ENCODE data around the gene MAD1L1.
A peak's percentile ranks its signal among the peaks of the same experiment; 100 is the strongest.
"Not testable (repeated sequence)": the region's sequence is repeated elsewhere in the genome, so short reads cannot be mapped to it uniquely, and the experiment has no call there.

The MAD1L1 gene

DNA sequence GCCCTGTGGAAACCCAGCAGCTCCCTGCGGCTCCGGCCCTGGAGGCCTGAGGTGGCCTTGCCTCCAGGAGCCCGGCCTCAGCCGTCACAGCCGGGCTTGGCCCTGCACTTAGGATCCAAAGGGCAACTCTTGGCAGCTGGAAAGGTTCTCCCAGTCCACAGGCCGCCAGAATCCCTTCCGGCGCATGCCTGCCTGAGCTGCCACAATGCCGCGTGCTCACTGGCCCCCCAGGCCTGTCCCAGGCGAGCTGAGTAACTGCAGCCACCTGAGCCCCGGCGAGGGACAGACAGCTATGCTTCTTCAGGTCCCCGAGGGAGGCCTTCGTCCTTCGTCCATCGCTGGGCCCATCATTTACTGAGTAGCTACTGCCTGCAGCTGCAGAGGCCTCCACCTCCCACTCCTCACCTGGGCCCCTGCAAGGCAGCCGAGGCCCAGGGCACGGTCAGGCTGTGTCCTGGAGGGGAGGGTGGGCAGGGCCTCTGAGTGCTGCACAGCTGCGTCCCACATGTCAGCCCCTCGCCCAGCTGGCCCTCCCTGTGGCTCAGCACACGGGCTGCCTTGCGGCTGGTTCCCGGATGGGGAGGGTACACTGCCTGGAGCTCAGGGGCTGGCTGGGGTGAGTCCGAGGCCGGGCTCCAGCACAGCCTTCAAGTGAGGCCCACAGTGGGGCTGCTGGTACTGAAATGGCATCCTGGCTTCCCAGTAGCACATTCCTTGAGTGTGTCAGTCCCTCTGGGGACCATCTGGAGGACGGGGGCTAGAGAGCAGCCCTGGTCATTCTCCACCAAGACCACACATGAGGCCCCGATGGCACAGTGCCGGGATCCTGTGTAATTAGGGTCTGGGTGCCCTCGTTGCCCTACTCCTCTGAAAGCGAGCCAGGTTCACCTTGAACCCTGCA, 390.2 kb downstream of the MAD1L1 start:
- no peak for DNase-seq (ENCODE audit: low read depth in 2 of 2)

DNA sequence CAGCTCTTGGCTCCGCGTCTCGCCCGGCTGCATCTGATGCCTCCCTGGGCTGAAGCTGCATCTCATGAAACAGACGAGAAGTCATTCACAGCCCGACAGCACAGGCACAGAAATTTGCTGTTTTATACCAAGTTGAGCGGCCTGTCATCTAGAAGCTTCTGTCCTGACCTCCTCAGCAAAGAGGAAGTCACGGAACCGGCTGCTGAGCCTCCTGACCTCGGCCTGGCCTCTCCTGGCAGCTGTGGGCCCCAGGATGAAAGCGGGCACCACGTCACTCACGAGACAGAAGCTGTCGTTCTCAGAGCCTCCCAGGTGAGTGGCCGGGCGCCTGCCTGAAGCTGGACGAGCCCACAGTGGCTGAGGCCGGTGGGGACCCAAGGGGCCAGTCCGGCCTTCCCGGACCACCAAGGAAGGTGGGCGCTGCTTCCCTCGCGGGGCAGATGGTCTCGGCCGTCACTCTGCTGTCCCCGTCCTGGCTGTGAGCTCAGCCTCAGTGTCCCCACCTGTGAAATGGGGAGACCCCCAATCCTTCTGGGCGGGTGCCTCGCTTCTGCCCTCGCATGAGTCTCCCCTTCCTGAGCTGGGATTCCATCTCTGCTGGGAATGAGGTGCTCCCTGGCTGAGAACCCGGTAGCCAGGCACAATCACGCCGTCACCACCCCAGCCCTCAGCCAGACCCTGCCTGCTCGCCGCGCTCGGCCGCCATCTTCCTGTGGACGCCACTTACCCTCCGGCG, 391.3 kb downstream of the MAD1L1 start:
- not testable (repeated sequence) for DNase-seq (ENCODE audit: low read depth in 2 of 2)

- DNase-seq (ENCODE audit: low read depth in 2 of 2) = not testable (repeated sequence)
Measured at GRCh38 chr7:1840744-1841143, 392.0 kb downstream of the MAD1L1 start.

DNA sequence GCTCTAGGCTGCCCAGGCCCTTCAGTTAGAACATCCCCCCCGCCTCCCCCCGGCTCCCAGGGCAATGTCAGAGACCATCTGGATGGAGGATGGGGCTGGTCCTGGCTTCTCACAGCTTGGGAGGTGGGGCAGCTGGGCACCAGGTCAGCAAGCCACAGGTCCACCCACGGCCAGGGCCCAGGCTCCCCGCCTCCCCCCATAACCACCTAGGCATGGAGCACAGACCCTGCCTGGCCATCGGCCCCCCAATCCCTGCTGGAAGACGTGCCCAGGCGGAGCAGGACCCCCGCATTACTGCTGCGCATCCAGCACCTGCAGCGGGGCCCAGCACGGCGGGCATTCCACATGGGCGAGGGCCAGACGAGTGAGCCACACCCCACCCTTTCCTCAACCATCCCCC, 393.0 kb downstream of the MAD1L1 start:
- DNase-seq (ENCODE audit: low read depth in 2 of 2) = no peak

DNA sequence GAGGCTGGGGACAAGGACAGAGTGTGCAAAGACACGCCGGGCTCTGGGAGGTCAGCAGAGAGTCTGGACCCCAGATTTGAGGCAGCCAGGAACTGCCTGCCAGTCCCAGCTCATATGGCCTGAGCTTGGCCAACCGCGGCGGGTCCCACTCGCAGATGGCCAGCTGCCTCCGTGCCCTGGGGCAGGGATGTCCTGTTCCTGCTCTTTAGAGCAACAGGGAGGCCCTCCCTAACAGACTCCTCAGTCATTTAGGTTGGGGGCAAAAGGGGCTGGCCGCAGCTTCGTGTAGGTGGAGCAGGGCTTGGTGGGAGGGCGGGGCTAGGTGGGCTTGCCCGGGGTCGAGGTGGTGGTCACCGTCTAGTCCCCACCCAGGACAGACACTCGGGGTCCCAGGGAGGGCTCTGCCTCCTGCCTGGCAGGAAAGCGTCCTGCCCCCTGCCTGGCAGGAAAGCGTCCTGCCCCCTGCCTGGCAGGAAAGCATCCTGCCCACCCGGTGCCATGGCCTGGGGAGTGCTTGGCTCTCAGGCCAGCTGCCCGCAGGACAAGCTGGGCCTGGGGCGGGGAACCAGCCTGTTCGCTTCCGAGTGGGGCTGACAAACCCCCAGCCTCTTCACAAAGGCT, 393.7 kb downstream of the MAD1L1 start:
- DNase-seq (ENCODE audit: low read depth in 2 of 2) = not testable (repeated sequence)

GRCh38 chr7:1838544-1838872, 394.2 kb downstream of the MAD1L1 start:
- not testable (repeated sequence) for DNase-seq (ENCODE audit: low read depth in 2 of 2)

DNA sequence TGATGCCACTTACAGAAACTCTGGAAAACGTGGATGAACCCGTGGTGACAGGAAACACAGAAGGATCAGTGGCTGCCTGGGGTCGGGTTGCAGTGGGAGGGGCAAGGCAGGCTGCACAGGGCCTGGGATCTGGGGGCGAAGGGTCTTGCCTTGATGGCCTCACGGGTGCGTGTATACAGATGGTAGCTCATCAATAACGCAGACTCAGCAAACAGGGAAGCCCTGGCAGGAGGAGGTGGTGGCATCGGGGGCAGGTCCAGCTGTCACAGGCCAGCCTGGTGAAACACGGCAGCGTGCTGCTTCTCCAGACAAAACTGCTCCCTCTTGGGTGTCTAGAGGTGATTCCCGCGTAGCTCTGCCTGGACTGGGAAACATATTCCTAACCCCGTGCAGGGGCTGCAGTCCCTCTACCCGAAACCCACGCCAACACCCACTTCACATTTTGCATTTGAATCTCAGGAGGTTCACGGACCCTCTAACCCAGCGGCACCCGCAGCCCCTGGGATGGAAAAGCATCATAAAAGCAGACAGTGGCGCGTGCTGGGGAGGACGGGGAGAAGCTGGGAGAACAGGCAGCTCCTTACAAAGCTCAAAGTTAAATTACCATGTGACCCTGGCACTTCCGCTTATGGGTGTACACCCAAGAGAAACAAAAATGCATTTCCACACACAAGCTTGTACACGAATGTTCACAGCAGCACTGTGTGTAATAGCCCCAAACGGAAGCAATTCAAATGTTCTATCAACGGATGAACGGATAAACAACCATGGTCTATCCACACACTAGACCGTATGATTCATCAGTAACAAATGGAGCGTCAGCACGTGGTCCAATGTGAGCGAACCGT, 394.8 kb downstream of the MAD1L1 start:
- DNase-seq (ENCODE audit: low read depth in 2 of 2) = not testable (repeated sequence)

- DNase-seq (ENCODE audit: low read depth in 2 of 2) = not testable (repeated sequence)
Measured at GRCh38 chr7:1831933-1832535, 400.7 kb downstream of the MAD1L1 start.

DNA sequence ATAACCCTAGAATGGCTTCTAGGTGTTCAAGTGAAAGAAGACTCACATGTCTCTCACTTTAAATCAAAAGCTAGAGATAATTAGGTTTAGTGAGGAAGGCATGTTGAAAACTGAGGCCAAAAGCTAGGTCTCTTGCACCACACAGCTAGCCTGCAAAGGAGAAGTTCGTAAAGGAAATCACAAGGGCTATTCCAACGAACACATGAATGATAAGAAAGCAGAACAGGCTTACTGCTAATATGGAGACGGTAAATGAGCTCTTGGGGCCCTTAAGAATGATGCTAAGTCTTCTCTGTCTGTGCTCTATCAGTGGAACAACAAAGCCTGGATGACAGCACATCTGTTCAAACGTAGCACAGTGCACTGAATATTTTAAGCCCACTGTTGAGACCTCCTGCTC, 401.3 kb downstream of the MAD1L1 start:
- not testable (repeated sequence) for DNase-seq (ENCODE audit: low read depth in 2 of 2)

DNA sequence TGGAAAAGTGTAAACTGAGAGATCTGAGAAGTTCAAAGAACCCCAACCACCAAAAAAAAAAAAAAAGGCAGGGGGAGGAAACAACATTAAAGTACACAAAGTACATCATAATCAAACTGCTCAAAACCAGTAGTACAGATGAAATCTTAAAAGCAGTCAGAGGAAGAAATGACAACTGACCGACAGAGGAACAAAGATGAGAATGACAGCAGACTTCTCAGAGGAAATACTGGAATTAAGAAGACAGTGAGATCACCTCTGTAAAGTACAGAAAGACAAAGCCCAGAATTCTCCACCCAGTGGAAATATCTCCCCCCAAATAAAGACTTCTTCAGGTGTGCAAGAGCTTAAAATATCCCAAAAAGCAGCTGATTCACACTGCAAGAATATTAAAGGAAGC, 403.1 kb downstream of the MAD1L1 start:
- not testable (repeated sequence) for DNase-seq (ENCODE audit: low read depth in 2 of 2)

- DNase-seq (ENCODE audit: low read depth in 2 of 2) = no peak
Measured at GRCh38 chr7:1829111-1829510, 403.6 kb downstream of the MAD1L1 start.

- DNase-seq (ENCODE audit: low read depth in 2 of 2) = not testable (repeated sequence)
Measured at GRCh38 chr7:1828170-1828569, 404.6 kb downstream of the MAD1L1 start.

DNA sequence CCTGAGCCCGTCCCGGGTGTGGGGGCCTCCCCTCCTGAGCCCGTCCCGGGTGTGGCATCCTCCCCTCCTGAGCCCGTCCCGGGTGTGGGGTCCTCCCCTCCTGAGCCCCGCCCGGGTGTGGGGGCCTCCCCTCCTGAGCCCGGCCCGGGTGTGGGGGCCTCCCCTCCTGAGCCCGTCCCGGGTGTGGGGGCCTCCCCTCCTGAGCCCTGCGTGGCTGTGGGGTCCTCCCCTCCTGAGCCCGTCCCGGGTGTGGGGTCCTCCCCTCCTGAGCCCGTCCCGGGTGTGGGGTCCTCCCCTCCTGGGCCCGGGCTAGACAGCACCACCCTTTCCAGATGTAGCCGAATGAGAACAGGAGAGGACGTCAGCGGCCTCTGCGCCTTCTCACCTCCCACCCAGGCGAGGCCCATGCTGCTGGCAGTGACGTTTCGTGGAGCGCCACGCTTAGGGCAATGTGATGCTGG, 405.2 kb downstream of the MAD1L1 start:
- not testable (repeated sequence) for DNase-seq (ENCODE audit: low read depth in 2 of 2)

- not testable (repeated sequence) for DNase-seq (ENCODE audit: low read depth in 2 of 2)
Measured at GRCh38 chr7:1826931-1827330, 405.8 kb downstream of the MAD1L1 start.

DNA sequence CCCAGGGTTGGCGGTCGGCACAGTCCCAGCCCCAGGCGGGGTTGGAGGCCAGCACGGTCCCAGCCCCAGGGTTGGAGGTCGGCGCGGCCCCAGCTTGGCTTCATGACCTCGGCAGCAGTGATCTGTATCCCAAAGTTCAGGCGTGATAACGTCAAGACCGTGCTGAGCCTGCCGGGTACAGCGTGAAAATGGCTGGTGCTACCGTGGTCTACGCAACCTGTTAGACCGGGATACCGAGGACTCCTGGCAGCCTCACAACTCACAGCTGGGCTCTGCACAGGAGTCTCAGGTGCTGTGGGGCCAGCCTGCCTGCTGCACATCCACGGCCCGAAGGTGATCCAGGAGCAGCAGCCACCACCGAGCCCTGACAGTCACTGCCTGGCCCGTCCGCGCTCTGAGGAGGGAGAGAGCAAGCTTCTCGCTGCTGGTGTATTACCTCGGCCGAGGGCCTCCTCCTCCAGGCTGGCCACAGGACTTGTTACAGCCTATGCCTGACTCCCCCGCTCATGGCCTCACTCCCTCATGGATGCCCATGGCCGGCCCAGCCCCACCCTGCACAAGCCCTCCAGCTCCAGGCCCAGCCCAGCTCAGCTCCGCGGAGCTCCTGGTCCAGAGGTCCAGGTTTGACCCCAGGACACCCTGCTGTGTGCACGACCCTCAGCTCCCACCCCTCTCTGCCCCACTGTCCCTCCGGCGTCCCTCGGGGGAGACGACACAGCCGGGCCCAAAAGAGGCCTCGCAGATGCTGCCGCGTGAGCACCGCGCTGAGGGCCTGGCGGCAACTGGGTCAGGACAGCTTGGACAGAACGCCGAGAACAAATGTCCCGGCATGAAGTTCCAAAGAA, 406.6 kb downstream of the MAD1L1 start:
- DNase-seq (ENCODE audit: low read depth in 2 of 2) = no peak

DNA sequence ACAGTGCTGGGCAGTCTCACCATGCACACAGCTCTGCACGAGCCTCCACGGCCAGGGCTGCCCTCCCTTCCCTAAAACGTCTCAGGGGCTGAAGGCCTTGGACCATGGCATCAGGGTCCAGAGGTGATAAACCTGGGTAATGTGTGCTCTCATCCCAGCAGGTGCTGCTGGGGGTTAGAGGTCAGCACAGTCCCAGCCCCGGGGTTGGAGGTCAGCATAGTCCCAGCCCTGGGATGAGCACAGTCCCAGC, 407.2 kb downstream of the MAD1L1 start:
- not testable (repeated sequence) for DNase-seq (ENCODE audit: low read depth in 2 of 2)

- DNase-seq (ENCODE audit: low read depth in 2 of 2) = not testable (repeated sequence)
Measured at GRCh38 chr7:1824882-1825646, 407.7 kb downstream of the MAD1L1 start.

DNA sequence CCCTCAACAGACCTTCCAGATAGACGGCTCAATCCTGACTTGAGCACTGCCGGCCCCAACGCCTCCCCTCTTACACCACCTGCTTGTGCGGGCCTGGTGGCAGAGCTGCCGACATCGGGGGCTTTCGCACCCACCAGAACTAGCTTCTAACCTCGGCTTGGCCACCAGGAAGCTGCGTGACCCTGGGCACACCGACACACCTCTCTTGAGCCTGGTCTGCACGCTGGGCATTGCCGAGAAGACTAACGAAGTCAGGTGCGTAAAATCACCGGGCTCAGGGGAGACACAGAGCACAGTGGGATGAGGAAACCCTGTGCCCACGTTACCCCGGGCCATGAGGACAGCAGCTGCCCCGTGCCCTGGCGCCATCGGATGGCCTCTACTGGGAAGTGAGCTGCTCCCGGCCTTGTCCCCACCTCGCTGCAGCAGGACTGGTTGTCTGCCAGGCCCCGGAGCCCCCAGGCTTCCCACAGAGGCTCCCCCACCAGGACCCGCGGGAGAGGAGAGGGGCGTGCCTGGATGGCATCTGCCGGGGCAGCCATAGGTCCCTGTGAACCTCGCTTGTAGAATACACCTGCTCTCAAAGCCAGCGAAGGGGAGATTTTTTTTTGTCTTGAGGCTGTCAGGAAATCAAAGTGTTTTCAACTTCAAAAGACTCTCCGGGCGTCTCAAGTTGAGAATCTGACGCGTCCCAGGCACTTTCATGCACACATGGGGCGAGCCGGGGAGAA, 408.4 kb downstream of the MAD1L1 start:
- peak; percentile 33 to 45 for DNase-seq (ENCODE audit: low read depth in 2 of 2)

Data from stimulated activated CD4-positive, alpha-beta T cell treated with anti-CD3 and anti-CD28 coated beads, Interleukin-12 subunit alpha, Interleukin-12 subunit beta, amount 100 ng/mL, for 24 hours (primary cell).